Measurements from ENCODE around the gene SSBP4.

GRCh38 chr19:18388960-18389725, 30.1 kb upstream of the SSBP4 start:
- TF ChIP-seq CTCF (IDR thresholded peaks at IDR 0.05), result no peak
- TF ChIP-seq HMGXB4 (CRISPR knock-in tag; IDR thresholded peaks at IDR 0.05), result no peak
- no peak for TF ChIP-seq NFYB (CRISPR knock-in tag; conservative IDR thresholded peaks at IDR 0.05; ENCODE audit: low read depth)
- TF ChIP-seq ZBTB21 (CRISPR knock-in tag; IDR thresholded peaks at IDR 0.05; ENCODE audit: borderline replicate concordance), result no peak
- TF ChIP-seq CREM (CRISPR knock-in tag; IDR thresholded peaks at IDR 0.05), result no peak

Data from WTC11 (cell line).